Ascending aorta (tissue), 2 donors: ENCODE data around the gene ITGB7. TPM values are rescaled to one million over a fixed set of nuclear protein-coding genes. Genes with fewer than 3 reads are reported as not detected.
"Not testable (repeated sequence)": the region's sequence is repeated elsewhere in the genome, so short reads cannot be mapped to it uniquely, and the experiment has no call there.

Experiments used
- DNase-seq, 2 donors: peaks; one replicate each; pipeline ENCODE4 v3.0.0-alpha.2; 2019; ENCODE audit warnings: low spot score in 2 of 2
- H3K27ac ChIP-seq, 2 donors: fragments of 200-600 bp; sonication (generic); one replicate each; pipeline ENCODE4 v1.5.1; 2016 to 2017; ENCODE audit warnings: mild to moderate bottlenecking in 1 of 2
- H3K27me3 ChIP-seq: fragments of 200-600 bp; sonication (generic); one replicate; pipeline ENCODE4 v1.5.1; 2017
- H3K36me3 ChIP-seq, 2 donors: fragments of 200-600 bp; sonication (generic); one replicate each; pipeline ENCODE4 v1.5.1; 2016
- H3K4me1 ChIP-seq, 2 donors: fragments of 200-600 bp; sonication (generic); one replicate each; pipeline ENCODE4 v1.5.1; 2016 to 2017; ENCODE audit warnings: mild to moderate bottlenecking in 1 of 2
- H3K4me3 ChIP-seq, 2 donors: fragments of 200-600 bp; sonication (generic); one replicate each; pipeline ENCODE4 v1.5.1; 2016 to 2017; ENCODE audit warnings: mild to moderate bottlenecking in 1 of 2
- H3K9me3 ChIP-seq, 2 donors: fragments of 200-600 bp; sonication (generic); one replicate each; pipeline ENCODE4 v1.5.1; 2016
- CTCF ChIP-seq, 3 experiments: fragments of 200-600 bp in 2 of 3; fragments of 450-650 bp in 1 of 3; sonication (generic) in 2 of 3; IDR thresholded peaks; one replicate each; pipeline ENCODE4 v1.5.1; 2016 to 2019; ENCODE audit warnings: antibody characterized with exemption in 3 of 3, mild to moderate bottlenecking in 1 of 3, moderate library complexity in 1 of 3
- intact Hi-C: fragments of 100-400 bp; cut with DNase I; formaldehyde crosslinking; loops from one replicate; pipeline ENCODE4 v1.15.1; 2023
- total RNA-seq: library from RNA; depleted of rRNA; stranded (reverse); fragments of >200 nt; gene quantifications from one replicate; pipeline ENCODE4 v1.1.0, GENCODE V29; 2016

The ITGB7 gene
- total RNA-seq, 1 donor from 2014 or later: 1.6 TPM

GRCh38 chr12:53208877-53209463 lies 1.9 kb upstream of the ITGB7 start:
- no peak for DNase-seq
- H3K27ac ChIP-seq: peak overlapping the region in 1 of 2 donors; percentile 5

GRCh38 chr12:53208435-53208834 lies 1.4 kb upstream of the ITGB7 start:
- H3K4me3 ChIP-seq: no peak overlapping the region
- no peak overlapping the region for H3K27ac ChIP-seq
- peaks cover 33 to 37% of the 10 kb centered on the region in 2 donors for H3K36me3 ChIP-seq
- no peaks in the 10 kb centered on the region for H3K9me3 ChIP-seq
- DNase-seq: no peak
- no peaks in the 10 kb centered on the region for H3K27me3 ChIP-seq
- H3K4me1 ChIP-seq: peaks cover 0 to 4% of the 10 kb centered on the region in 2 donors
- intact Hi-C loops: no loop called here
- TF ChIP-seq CTCF (IDR thresholded peaks at IDR 0.05): no peak

More at GRCh38 chr12:53208877-53209463, 1.9 kb upstream of the ITGB7 start:
- no peaks in the 10 kb centered on the region for H3K27me3 ChIP-seq
- TF ChIP-seq CTCF (IDR thresholded peaks at IDR 0.05): no peak
- H3K36me3 ChIP-seq: peaks cover 38 to 43% of the 10 kb centered on the region in 2 donors
- H3K4me1 ChIP-seq: peaks cover 0 to 4% of the 10 kb centered on the region in 2 donors
- peak overlapping the region in 1 of 2 donors; percentile 29 for H3K4me3 ChIP-seq
- no peaks in the 10 kb centered on the region for H3K9me3 ChIP-seq
- intact Hi-C loops: no loop called here

GRCh38 chr12:53205747-53206419 lies 1.2 kb downstream of the ITGB7 start:
- DNase-seq: no peak
- H3K9me3 ChIP-seq: no peaks in the 10 kb centered on the region
- no peak overlapping the region for H3K4me3 ChIP-seq
- intact Hi-C loops: no loop called here
- no peak for TF ChIP-seq CTCF (IDR thresholded peaks at IDR 0.05)
- H3K27me3 ChIP-seq: no peaks in the 10 kb centered on the region
- peaks cover 11 to 14% of the 10 kb centered on the region in 2 donors for H3K36me3 ChIP-seq
- no peak overlapping the region for H3K27ac ChIP-seq
- peaks cover 0 to 7% of the 10 kb centered on the region in 2 donors for H3K4me1 ChIP-seq

GRCh38 chr12:53204351-53204750 lies 2.7 kb downstream of the ITGB7 start:
- H3K27me3 ChIP-seq: no peaks in the 10 kb centered on the region
- DNase-seq: no peak
- no peaks in the 10 kb centered on the region for H3K36me3 ChIP-seq
- no peak overlapping the region for H3K4me3 ChIP-seq
- H3K27ac ChIP-seq: no peak overlapping the region
- intact Hi-C loops: no loop called here
- peaks cover 0 to 8% of the 10 kb centered on the region in 2 donors for H3K4me1 ChIP-seq
- no peaks in the 10 kb centered on the region for H3K9me3 ChIP-seq
- TF ChIP-seq CTCF (IDR thresholded peaks at IDR 0.05): no peak

- H3K27me3 ChIP-seq, H3K36me3 ChIP-seq, H3K27ac ChIP-seq, H3K4me1 ChIP-seq, intact Hi-C loops, H3K4me3 ChIP-seq, DNase-seq, H3K9me3 ChIP-seq: not testable (repeated sequence)
These were observed 4.7 kb downstream of the ITGB7 start for GRCh38 chr12:53202316-53202715.

- H3K4me3 ChIP-seq: no peak overlapping the region
- intact Hi-C loops: no loop called here
- H3K36me3 ChIP-seq: no peaks in the 10 kb centered on the region
- no peak for TF ChIP-seq CTCF (IDR thresholded peaks at IDR 0.05)
- H3K27me3 ChIP-seq: no peaks in the 10 kb centered on the region
- no peak for DNase-seq
- peak overlapping the region in 1 of 2 donors; percentile 48 for H3K27ac ChIP-seq
- H3K4me1 ChIP-seq: peaks cover 3 to 8% of the 10 kb centered on the region in 2 donors
- H3K9me3 ChIP-seq: no peaks in the 10 kb centered on the region
These were observed 5.4 kb downstream of the ITGB7 start for GRCh38 chr12:53201639-53202038.
